Measurements from ENCODE around the gene IPP.
"Not testable (repeated sequence)": the region's sequence is repeated elsewhere in the genome, so short reads cannot be mapped to it uniquely, and the experiment has no call there.

Gene IPP

GRCh38 chr1:45684402-45684801 is 66.1 kb downstream of the IPP start:
- DNase-seq (ENCODE audit: low read depth), result no peak

- no peak for DNase-seq (ENCODE audit: low read depth)
These were observed 67.5 kb downstream of the IPP start for GRCh38 chr1:45682942-45683341.

GRCh38 chr1:45679123-45679522 is 71.3 kb downstream of the IPP start:
- DNase-seq (ENCODE audit: low read depth), result no peak

- DNase-seq (ENCODE audit: low read depth), result no peak
These were observed 72.0 kb downstream of the IPP start for GRCh38 chr1:45678489-45678888.

- DNase-seq (ENCODE audit: low read depth), result no peak
These were observed 72.7 kb downstream of the IPP start for GRCh38 chr1:45677751-45678245.

GRCh38 chr1:45676553-45676952 is 73.9 kb downstream of the IPP start:
- not testable (repeated sequence) for DNase-seq (ENCODE audit: low read depth)

GRCh38 chr1:45674478-45674877 is 76.0 kb downstream of the IPP start:
- no peak for DNase-seq (ENCODE audit: low read depth)

GRCh38 chr1:45673956-45674355 is 76.5 kb downstream of the IPP start:
- no peak for DNase-seq (ENCODE audit: low read depth)

GRCh38 chr1:45669859-45670655 is 80.4 kb downstream of the IPP start:
- DNase-seq (ENCODE audit: low read depth), result no peak

- DNase-seq (ENCODE audit: low read depth), result no peak
These were observed 81.1 kb downstream of the IPP start for GRCh38 chr1:45669379-45669778.

- no peak for DNase-seq (ENCODE audit: low read depth)
These were observed 81.9 kb downstream of the IPP start for GRCh38 chr1:45668526-45668925.

- DNase-seq (ENCODE audit: low read depth), result no peak
These were observed 82.9 kb downstream of the IPP start for GRCh38 chr1:45667321-45668111.

- DNase-seq (ENCODE audit: low read depth), result no peak
These were observed 83.6 kb downstream of the IPP start for GRCh38 chr1:45666836-45667235.

- no peak for DNase-seq (ENCODE audit: low read depth)
These were observed 90.1 kb downstream of the IPP start for GRCh38 chr1:45660336-45660735.

GRCh38 chr1:45659222-45659621 is 91.2 kb downstream of the IPP start:
- DNase-seq (ENCODE audit: low read depth), result no peak

- no peak for DNase-seq (ENCODE audit: low read depth)
These were observed 92.3 kb downstream of the IPP start for GRCh38 chr1:45658171-45658570.

GRCh38 chr1:45656573-45657226 is 93.8 kb downstream of the IPP start:
- no peak for DNase-seq (ENCODE audit: low read depth)

GRCh38 chr1:45654540-45655280 is 95.7 kb downstream of the IPP start:
- DNase-seq (ENCODE audit: low read depth), result no peak
